Measurements from ENCODE around the gene FRAS1. TPM values are rescaled to one million over a fixed set of nuclear protein-coding genes. Genes with fewer than 3 reads are reported as not detected.

Gene FRAS1
- total and polyA plus RNA-seq, 11 donors: 0.57 to 13.4 (median 3.2) TPM

- DNase-seq (no peak), ATAC-seq (no peak)
- Histone ChIP-seq H3K4me1 (no peaks in the 10 kb centered on the region), H3K9me3 (no peaks in the 10 kb centered on the region), H3K27ac (no peak overlapping the region), H3K4me3 (no peak overlapping the region), H3K27me3 (no peaks in the 10 kb centered on the region), H3K36me3 (no peaks in the 10 kb centered on the region)
- 93 to 100% (median 97%) methylated on average over 1 of the region's 1 CpG for WGBS, 4 donors
- intact Hi-C loops (cut with DNase I): no loop called here
- no peak for TF ChIP-seq POLR2A (IDR thresholded peaks at IDR 0.05)
- TF ChIP-seq CTCF (IDR thresholded peaks at IDR 0.05): no peak
Observed at GRCh38 chr4:78075986-78076385, 18.9 kb downstream of the FRAS1 start.

- DNase-seq (no peak), ATAC-seq (no peak)
- Histone ChIP-seq H3K27me3 (no peaks in the 10 kb centered on the region), H3K36me3 (no peaks in the 10 kb centered on the region), H3K27ac (no peak overlapping the region), H3K9me3 (no peaks in the 10 kb centered on the region), H3K4me1 (peaks cover 0 to under 1% (median 0%) of the 10 kb centered on the region in 12 donors), H3K4me3 (no peak overlapping the region)
- WGBS, 4 donors: 98 to 100% (median 99%) methylated on average over 1 of the region's 1 CpG
- intact Hi-C loops (cut with DNase I): no loop called here
- TF ChIP-seq CTCF (IDR thresholded peaks at IDR 0.05): no peak
- no peak for TF ChIP-seq POLR2A (IDR thresholded peaks at IDR 0.05)
Observed at GRCh38 chr4:78078101-78078500, 21.0 kb downstream of the FRAS1 start.

GRCh38 chr4:78079726-78080430 lies 22.8 kb downstream of the FRAS1 start:
- Histone ChIP-seq H3K27me3 (no peaks in the 10 kb centered on the region), H3K4me1 (peaks cover 0 to 3% (median 0%) of the 10 kb centered on the region in 12 donors), H3K27ac (no peak overlapping the region), H3K36me3 (no peaks in the 10 kb centered on the region), H3K4me3 (no peak overlapping the region), H3K9me3 (no peaks in the 10 kb centered on the region)
- no peak for ATAC-seq
- DNase-seq: no peak
- TF ChIP-seq CTCF (IDR thresholded peaks at IDR 0.05) (no peak), POLR2A (IDR thresholded peaks at IDR 0.05) (no peak)
- intact Hi-C loops (cut with DNase I): no loop called here
- WGBS, 4 donors: 72 to 81% (median 77%) methylated on average over 10 of the region's 10 CpGs

GRCh38 chr4:78081541-78081940 lies 24.4 kb downstream of the FRAS1 start:
- Histone ChIP-seq H3K4me1 (peaks cover 0 to 3% (median 0%) of the 10 kb centered on the region in 12 donors), H3K4me3 (no peak overlapping the region), H3K9me3 (no peaks in the 10 kb centered on the region), H3K27ac (no peak overlapping the region), H3K36me3 (no peaks in the 10 kb centered on the region), H3K27me3 (no peaks in the 10 kb centered on the region)
- intact Hi-C loops (cut with DNase I): no loop called here
- ATAC-seq: no peak
- TF ChIP-seq CTCF (IDR thresholded peaks at IDR 0.05) (no peak), POLR2A (IDR thresholded peaks at IDR 0.05) (no peak)
- 87 to 92% (median 90%) methylated on average over 2 of the region's 2 CpGs for WGBS, 4 donors
- no peak for DNase-seq

Measured in heart left ventricle (tissue), 16 donors.